Heart left ventricle (tissue), 16 donors: ENCODE results near the gene PER3. TPM values are rescaled to one million over a fixed set of nuclear protein-coding genes. Genes with fewer than 3 reads are reported as not detected.

Source experiments
- ATAC-seq, 4 donors: fragments of 200-7000 bp; cut with Tn5 transposase; one replicate each; pipeline ENCODE4 v1.9.1; 2020 to 2022; ENCODE audit warnings: moderate library complexity in 4 of 4, mild to moderate bottlenecking in 3 of 4, moderate number of reproducible peaks in 1 of 4
- DNase-seq, 5 donors: peaks; one replicate each; pipeline ENCODE4 v3.0.0-alpha.2; 2020
- H3K27ac ChIP-seq, 12 donors: fragments of 200-600 bp; sonication (generic) in 4 of 12; one replicate each; pipeline versions ENCODE4 v1.5.0 to v1.8.0; 2016 to 2022; ENCODE audit warnings: mild to moderate bottlenecking in 2 of 12
- H3K27me3 ChIP-seq, 9 donors: fragments of 200-600 bp; sonication (generic) in 2 of 9; one replicate each; pipeline versions ENCODE4 v1.5.1 to v1.8.0; 2016 to 2022; ENCODE audit warnings: mild to moderate bottlenecking in 3 of 9
- H3K36me3 ChIP-seq, 9 donors: fragments of 200-600 bp; sonication (generic) in 2 of 9; one replicate each; pipeline versions ENCODE4 v1.5.0 to v1.8.0; 2018 to 2022; ENCODE audit warnings: mild to moderate bottlenecking in 2 of 9
- H3K4me1 ChIP-seq, 12 donors: fragments of 200-600 bp; sonication (generic) in 4 of 12; one replicate each; pipeline versions ENCODE4 v1.5.0 to v1.8.0; 2016 to 2022; ENCODE audit warnings: mild to moderate bottlenecking in 3 of 12
- H3K4me3 ChIP-seq, 12 donors: fragments of 200-600 bp; sonication (generic) in 4 of 12; one replicate each; pipeline versions ENCODE4 v1.5.0 to v1.8.0; 2017 to 2022; ENCODE audit warnings: mild to moderate bottlenecking in 9 of 12, moderate library complexity in 4 of 12
- H3K9me3 ChIP-seq, 12 donors: fragments of 200-600 bp; sonication (generic) in 4 of 12; one replicate each; pipeline versions ENCODE4 v1.5.0 to v1.8.0; 2016 to 2022; ENCODE audit warnings: mild to moderate bottlenecking in 1 of 12
- CTCF ChIP-seq, 12 donors: fragments of 200-600 bp; sonication (generic) in 4 of 12; IDR thresholded peaks; one replicate each; pipeline versions ENCODE4 v1.5.0 to v1.8.0; 2018 to 2022; ENCODE audit warnings: antibody characterized with exemption in 12 of 12, mild to moderate bottlenecking in 5 of 12
- POLR2A ChIP-seq, 2 donors: fragments of 450-650 bp; IDR thresholded peaks; one replicate each; pipeline ENCODE4 v1.6.1; 2017; ENCODE audit warnings: antibody characterized with exemption in 2 of 2, mild to moderate bottlenecking in 2 of 2, moderate library complexity in 2 of 2
- WGBS, 4 donors: extraction: QIAGEN DNeasy Blood & Tissue Kit in 2 of 4; methylation state at CpG; one replicate each; pipeline versions ENCODE4 v1.1.5 to v1.1.7; 2013 to 2018; 5-methylcytosine and 5-hydroxymethylcytosine counted together
- intact Hi-C, 10 donors: fragments of 100-400 bp; cut with DNase I; formaldehyde crosslinking; loops; one replicate each; pipeline versions ENCODE4 v1.11.1 to v1.14.2; 2022
- polyA plus RNA-seq, 2 donors: library from polyadenylated mRNA; stranded (reverse); fragments of 200-250 nt; gene quantifications; one replicate each; pipeline ENCODE4 v1.2.3, GENCODE V29; 2013
- total RNA-seq, 9 donors: library from RNA; depleted of rRNA in 2 of 9; stranded (reverse); fragments of >200 nt in 2 of 9; fragmentation: NEBNext Ultra II Directional in 3 of 9; extraction: Animal tissue kit (Norgen Biotek cat#: 25700) in 3 of 9; gene quantifications; one replicate each; pipeline versions ENCODE4 v1.1.0 to v1.2.4, GENCODE V29; 2016 to 2023
- donor health status: ischemic (EF 13 %, LVEDD 7.1; RV severe dilation, severe dysfunction).
- donor health status: healthy with polysubstance abuse.
- donor health status: DM: no; HTN: yes; CAD: no.
- donor health status: DM: no; HTN: no; CAD: no.
- donor health status: ischemic (EF 25% LVEDD 6.9; RV normal size, moderate dysfunction).
- donor health status: ischemic (EF 25% LVEDD 5.7; RV mildly dilated, moderate dysfunction).
- donor health status: healthy.
- donor health status: DM: yes; HTN: yes; CAD: no.
- donor health status: ischemic (EF 35%, LVEDD 5.7; RV mildly dilated, moderate dysfunction).
- donor health status: nonischemic (EF 11% LVEDD 7.7; RV severe dilation, severe dysfunction).
- donor health status: DM: yes; HTN: yes; CAD: no.
- donor health status: PGD.
- donor health status: ischemic (EF 29% LVEDD 5.4; RV normal size, mild dysfunction).
- donor health status: nonischemic (EF 23%, LVEDD 6.1; RV moderate dilation, normal function).

The PER3 gene
- total and polyA plus RNA-seq, 11 donors: 3.3 to 46.6 (median 16.0) TPM

GRCh38 chr1:7847599-7847998 is 63.5 kb downstream of the PER3 start:
- H3K27me3 ChIP-seq: peaks cover 0 to under 1% (median 0%) of the 10 kb centered on the region in 9 donors
- no peaks in the 10 kb centered on the region for H3K9me3 ChIP-seq
- 45 to 69% (median 61%) methylated on average over 4 of the region's 4 CpGs for WGBS, 4 donors
- intact Hi-C loops: no loop called here
- no peak overlapping the region for H3K27ac ChIP-seq
- peaks cover 0 to 36% (median 19%) of the 10 kb centered on the region in 9 donors for H3K36me3 ChIP-seq
- DNase-seq (no peak), ATAC-seq (no peak)
- no peak overlapping the region for H3K4me3 ChIP-seq
- TF ChIP-seq POLR2A (IDR thresholded peaks at IDR 0.05): no peak
- TF ChIP-seq CTCF (IDR thresholded peaks at IDR 0.05): no peak
- H3K4me1 ChIP-seq: no peaks in the 10 kb centered on the region

- Histone ChIP-seq H3K27ac (no peak overlapping the region), H3K36me3 (peaks cover 0 to 5% (median 0%) of the 10 kb centered on the region in 9 donors), H3K9me3 (no peaks in the 10 kb centered on the region), H3K4me3 (no peak overlapping the region), H3K4me1 (no peaks in the 10 kb centered on the region), H3K27me3 (peaks cover 0 to 3% (median 0%) of the 10 kb centered on the region in 9 donors)
- no peak for ATAC-seq
- DNase-seq: no peak
- TF ChIP-seq CTCF (IDR thresholded peaks at IDR 0.05) (no peak), POLR2A (IDR thresholded peaks at IDR 0.05) (no peak)
- intact Hi-C loops: no loop called here
- WGBS, 4 donors: 84 to 86% (median 85%) methylated on average over 15 of the region's 15 CpGs
Observed at GRCh38 chr1:7850786-7851185, 66.7 kb downstream of the PER3 start.

GRCh38 chr1:7852804-7853683 is 69.0 kb downstream of the PER3 start, which contains the start of gene UTS2:
Gene UTS2, minus strand, starts transcription at chr1:7853065. Its CDS starts 62 bp downstream, at chr1:7853003.
- no peaks in the 10 kb centered on the region for H3K9me3 ChIP-seq
- 74 to 79% (median 75%) methylated on average over 10 of the region's 10 CpGs for WGBS, 4 donors
- no peak within 1 kb of the TSS for H3K27ac ChIP-seq
- intact Hi-C loops: no loop called here
- no peaks in the 10 kb centered on the region for H3K36me3 ChIP-seq
- TF ChIP-seq CTCF (IDR thresholded peaks at IDR 0.05): no peak
- TF ChIP-seq POLR2A (IDR thresholded peaks at IDR 0.05): no peak
- H3K4me3 ChIP-seq: no peak within 1 kb of the TSS
- H3K4me1 ChIP-seq: no peaks in the 10 kb centered on the region
- ATAC-seq (no peak), DNase-seq (no peak)
- peaks cover 0 to 3% (median 0%) of the 10 kb centered on the region in 9 donors for H3K27me3 ChIP-seq

GRCh38 chr1:7853684-7854026 is 69.6 kb downstream of the PER3 start:
- no peak for ATAC-seq
- Histone ChIP-seq H3K27ac (no peak overlapping the region), H3K4me3 (no peak overlapping the region), H3K36me3 (no peaks in the 10 kb centered on the region), H3K9me3 (no peaks in the 10 kb centered on the region), H3K27me3 (peaks cover 0 to 3% (median 0%) of the 10 kb centered on the region in 9 donors), H3K4me1 (no peaks in the 10 kb centered on the region)
- 74 to 83% (median 79%) methylated on average over 7 of the region's 7 CpGs for WGBS, 4 donors
- intact Hi-C loops: no loop called here
- no peak for TF ChIP-seq CTCF (IDR thresholded peaks at IDR 0.05)
- DNase-seq: no peak
